WTC11 (cell line): ENCODE data around the gene KCNIP4. TPM values are rescaled to one million over a fixed set of nuclear protein-coding genes. Genes with fewer than 3 reads are reported as not detected.

ENCODE experiments used
- AFF4 ChIP-seq: sonication (generic); formaldehyde crosslinking; IDR thresholded peaks from 2 replicates; pipeline ENCODE4 v1.8.1; 2023; ENCODE audit warnings: mild to moderate bottlenecking, missing genetic modification reagents, borderline replicate concordance
- ATF2 ChIP-seq: sonication (generic); formaldehyde crosslinking; IDR thresholded peaks from 2 replicates; pipeline ENCODE4 v1.8.1; 2022; ENCODE audit warnings: low read depth, missing genetic modification reagents, borderline replicate concordance
- CREM ChIP-seq: sonication (generic); formaldehyde crosslinking; IDR thresholded peaks from 2 replicates; pipeline ENCODE4 v1.8.1; 2022; ENCODE audit warnings: mild to moderate bottlenecking, missing genetic modification reagents, moderate library complexity
- E2F5 ChIP-seq: sonication (generic); formaldehyde crosslinking; IDR thresholded peaks from 2 replicates; pipeline ENCODE4 v1.8.1; 2022; ENCODE audit warnings: mild to moderate bottlenecking, moderate library complexity, missing genetic modification reagents
- FOXP4 ChIP-seq: sonication (generic); formaldehyde crosslinking; IDR thresholded peaks from 2 replicates; pipeline ENCODE4 v1.8.0; 2022; ENCODE audit warnings: mild to moderate bottlenecking, missing genetic modification reagents
- JAZF1 ChIP-seq: fragments of 250-450 bp; sonication (Bioruptor Pico); IDR thresholded peaks from 2 replicates; pipeline ENCODE4 v1.9.0; 2021; ENCODE audit warnings: moderate library complexity, mild to moderate bottlenecking, inconsistent platforms
- MAX ChIP-seq: sonication (generic); formaldehyde crosslinking; IDR thresholded peaks from 2 replicates; pipeline ENCODE4 v1.8.0; 2022; ENCODE audit warnings: mild to moderate bottlenecking, missing genetic modification reagents
- NFATC4 ChIP-seq: fragments of 250-450 bp; sonication (Bioruptor Pico); IDR thresholded peaks from 2 replicates; pipeline ENCODE4 v1.9.0; 2021; ENCODE audit warnings: mild to moderate bottlenecking
- NR1H2 ChIP-seq: sonication (generic); formaldehyde crosslinking; IDR thresholded peaks from 2 replicates; pipeline ENCODE4 v1.9.0; 2021; ENCODE audit warnings: mild to moderate bottlenecking, moderate library complexity, missing genetic modification reagents
- PRDM15 ChIP-seq: sonication (generic); formaldehyde crosslinking; IDR thresholded peaks from 2 replicates; pipeline ENCODE4 v1.8.0; 2022; ENCODE audit warnings: missing genetic modification reagents
- SMAD4 ChIP-seq: sonication (generic); formaldehyde crosslinking; IDR thresholded peaks from 2 replicates; pipeline ENCODE4 v1.8.0; 2022; ENCODE audit warnings: mild to moderate bottlenecking, missing genetic modification reagents
- SOX15 ChIP-seq: fragments of 250-450 bp; sonication (Bioruptor Pico); IDR thresholded peaks from 2 replicates; pipeline ENCODE4 v1.9.0; 2021; ENCODE audit warnings: mild to moderate bottlenecking
- TCF7 ChIP-seq: sonication (generic); formaldehyde crosslinking; IDR thresholded peaks from 2 replicates; pipeline ENCODE4 v1.8.0; 2022; ENCODE audit warnings: mild to moderate bottlenecking, low read depth, missing genetic modification reagents, moderate library complexity
- ZNF416 ChIP-seq: fragments of 250-450 bp; sonication (Bioruptor Pico); IDR thresholded peaks from 2 replicates; pipeline ENCODE4 v1.9.0; 2021; ENCODE audit warnings: mild to moderate bottlenecking, inconsistent platforms
- total RNA-seq: library from RNA; stranded (reverse); gene quantifications from 3 replicates; pipeline ENCODE4 v1.2.3, GENCODE V29; 2021

KCNIP4 gene
- total RNA-seq, 1 experiment from 2014 or later, result not detected

GRCh38 chr4:21117541-21118180 lies 830.9 kb downstream of the KCNIP4 start (continued):
- TF ChIP-seq E2F5 (CRISPR knock-in tag) (no peak), AFF4 (no peak), FOXP4 (no peak), SMAD4 (CRISPR knock-in tag) (no peak), ATF2 (CRISPR knock-in tag) (no peak), PRDM15 (CRISPR knock-in tag) (no peak), SOX15 (CRISPR knock-in tag) (no peak), ZNF416 (CRISPR knock-in tag) (no peak), MAX (CRISPR knock-in tag) (no peak), NFATC4 (CRISPR knock-in tag) (no peak), CREM (no peak), NR1H2 (CRISPR knock-in tag) (no peak), TCF7 (no peak), JAZF1 (CRISPR knock-in tag) (no peak)
- TF ChIP-seq, all 79 proteins: peak for 0
